HEK293 (cell line): ENCODE measurements around the gene POLR1H.

Experiments used
- BCL6B ChIP-seq: fragments of 450-650 bp; formaldehyde crosslinking; IDR thresholded peaks from 2 replicates; pipeline ENCODE4 v1.5.1; 2017; ENCODE audit warnings: missing biosample characterization, missing genetic modification characterization
- CTCF ChIP-seq: fragments of 450-650 bp; formaldehyde crosslinking; IDR thresholded peaks from 2 replicates; pipeline ENCODE4 v1.5.1; 2016; ENCODE audit warnings: missing biosample characterization, missing genetic modification characterization
- GLIS2 ChIP-seq: fragments of 450-650 bp; formaldehyde crosslinking; IDR thresholded peaks from 2 replicates; pipeline ENCODE4 v1.5.1; 2016; ENCODE audit warnings: missing biosample characterization, missing genetic modification characterization
- KLF17 ChIP-seq: fragments of 450-650 bp; formaldehyde crosslinking; IDR thresholded peaks from 2 replicates; pipeline ENCODE4 v1.5.1; 2016; ENCODE audit warnings: missing biosample characterization, missing genetic modification characterization
- ZFP37 ChIP-seq: fragments of 450-650 bp; formaldehyde crosslinking; IDR thresholded peaks from 2 replicates; pipeline ENCODE4 v1.5.1; 2016; ENCODE audit warnings: missing biosample characterization, missing genetic modification characterization
- ZFP69B ChIP-seq: fragments of 450-650 bp; formaldehyde crosslinking; IDR thresholded peaks from 2 replicates; pipeline ENCODE4 v1.5.1; 2016; ENCODE audit warnings: missing biosample characterization, missing genetic modification characterization
- ZNF121 ChIP-seq: fragments of 450-650 bp; formaldehyde crosslinking; IDR thresholded peaks from 2 replicates; pipeline ENCODE4 v1.5.1; 2016; ENCODE audit warnings: missing biosample characterization, missing genetic modification characterization
- ZNF362 ChIP-seq: fragments of 450-650 bp; formaldehyde crosslinking; IDR thresholded peaks from 2 replicates; pipeline ENCODE4 v1.5.1; 2016; ENCODE audit warnings: missing biosample characterization, missing genetic modification characterization
- ZNF677 ChIP-seq: fragments of 450-650 bp; IDR thresholded peaks from 2 replicates; pipeline ENCODE4 v1.5.0; 2018; ENCODE audit warnings: missing biosample characterization, mild to moderate bottlenecking, missing genetic modification characterization, moderate library complexity

GRCh38 chr6:30061092-30061857 lies at the start of gene POLR1H:
- TF ChIP-seq ZNF677, result no peak
- TF ChIP-seq ZFP37 (tag by site-specific recombination), result peak; percentile 65; the same call in 1 of the 2 replicates
- TF ChIP-seq CTCF (tag by site-specific recombination), result no peak
- no peak for TF ChIP-seq ZNF121
- peak; percentile 75; the same call in 1 of the 2 replicates for TF ChIP-seq ZFP69B (tag by site-specific recombination)
- TF ChIP-seq GLIS2 (tag by site-specific recombination), result no peak
- peak; percentile 88; the same call in 1 of the 2 replicates for TF ChIP-seq KLF17 (tag by site-specific recombination)
- no peak for TF ChIP-seq BCL6B
- no peak for TF ChIP-seq ZNF362 (tag by site-specific recombination)
